ENCODE measurements around the gene CACTIN. TPM values are rescaled to one million over a fixed set of nuclear protein-coding genes. Genes with fewer than 3 reads are reported as not detected.

The CACTIN gene
- polyA plus RNA-seq, 1 experiment, result 9.3 TPM

DNA sequence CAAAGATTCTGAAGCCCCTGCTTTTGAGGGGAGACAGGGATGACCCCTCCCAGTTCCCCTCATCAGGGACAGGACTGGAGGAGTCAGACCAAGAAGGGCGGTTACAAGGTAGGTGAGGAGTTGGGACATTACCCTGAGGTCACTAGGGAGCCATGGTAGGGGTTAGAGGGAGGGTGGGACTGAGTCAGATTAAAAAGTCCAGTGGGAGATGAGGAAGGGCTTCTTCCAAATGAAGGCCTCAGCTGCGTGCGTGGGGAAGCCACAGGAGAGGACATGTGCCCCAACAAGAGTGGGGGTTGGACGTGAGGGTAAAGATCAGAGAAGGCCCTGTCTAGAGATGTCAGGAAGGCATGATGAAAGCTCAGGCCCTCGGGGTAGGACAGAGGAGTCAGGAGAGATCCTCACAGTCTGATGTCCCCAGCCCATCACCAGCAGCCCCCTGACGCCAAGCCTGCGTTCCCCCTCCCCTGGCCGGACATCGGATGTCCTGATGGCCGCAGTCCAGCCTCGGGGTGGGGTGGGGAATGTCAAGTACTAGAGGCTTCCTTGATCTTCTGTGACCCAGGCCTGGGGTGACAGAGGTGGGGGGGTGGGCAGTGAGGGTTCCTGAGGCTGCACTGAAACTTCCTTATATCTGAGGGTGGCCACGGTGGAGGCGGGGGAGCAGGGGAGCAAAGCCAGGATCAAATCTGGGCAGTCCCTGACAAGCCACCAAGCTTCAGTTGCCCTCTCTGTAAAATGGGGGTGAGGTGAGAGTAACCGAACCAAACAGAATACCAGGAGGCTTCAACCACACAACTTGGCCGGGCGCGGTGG, 62.7 kb downstream of the CACTIN start:
- H3K9me3 ChIP-seq (ENCODE audit: control insufficient read depth, insufficient read depth, low read length), result no peaks in the 10 kb centered on the region
- POLR2A ChIA-PET, result no interaction called here
- H3K27ac ChIP-seq (ENCODE audit: low read depth, low read length), result no peak overlapping the region
- H3K27me3 ChIP-seq (ENCODE audit: control insufficient read depth, insufficient read depth, low read length), result no peaks in the 10 kb centered on the region
- no peak overlapping the region for H3K4me3 ChIP-seq (ENCODE audit: low read depth, low read length)
- TF ChIP-seq, protein P1, sequence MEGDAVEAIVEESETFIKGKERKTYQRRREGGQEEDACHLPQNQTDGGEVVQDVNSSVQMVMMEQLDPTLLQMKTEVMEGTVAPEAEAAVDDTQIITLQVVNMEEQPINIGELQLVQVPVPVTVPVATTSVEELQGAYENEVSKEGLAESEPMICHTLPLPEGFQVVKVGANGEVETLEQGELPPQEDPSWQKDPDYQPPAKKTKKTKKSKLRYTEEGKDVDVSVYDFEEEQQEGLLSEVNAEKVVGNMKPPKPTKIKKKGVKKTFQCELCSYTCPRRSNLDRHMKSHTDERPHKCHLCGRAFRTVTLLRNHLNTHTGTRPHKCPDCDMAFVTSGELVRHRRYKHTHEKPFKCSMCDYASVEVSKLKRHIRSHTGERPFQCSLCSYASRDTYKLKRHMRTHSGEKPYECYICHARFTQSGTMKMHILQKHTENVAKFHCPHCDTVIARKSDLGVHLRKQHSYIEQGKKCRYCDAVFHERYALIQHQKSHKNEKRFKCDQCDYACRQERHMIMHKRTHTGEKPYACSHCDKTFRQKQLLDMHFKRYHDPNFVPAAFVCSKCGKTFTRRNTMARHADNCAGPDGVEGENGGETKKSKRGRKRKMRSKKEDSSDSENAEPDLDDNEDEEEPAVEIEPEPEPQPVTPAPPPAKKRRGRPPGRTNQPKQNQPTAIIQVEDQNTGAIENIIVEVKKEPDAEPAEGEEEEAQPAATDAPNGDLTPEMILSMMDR (IDR thresholded peaks at IDR 0.05; ENCODE audit: low read depth, low read length), result no peak
- DNase-seq (ENCODE audit: low read depth, low spot score), result no peak
- CTCF ChIA-PET, result no interaction called here

Small RNA genes within 50 kb of the gene (small RNA-seq; reads per million reads assigned to genes)
- not detected for gene AC005786.1 (ENCODE audit: insufficient read length, low read depth)

Other genes with a start within 250 kb of the CACTIN start
- 0.19 TPM in 1 of 2 replicates, not detected in the other for gene SMIM24, start 146.3 kb downstream of the CACTIN start, polyA plus RNA-seq (2011; rRNA removed)
- not detected in 2 replicates for gene SMIM44, start 143.3 kb downstream of the CACTIN start, polyA plus RNA-seq (2011; rRNA removed)
- 3.4 and 4.2 TPM in 2 replicates for gene DOHH, start 126.1 kb downstream of the CACTIN start, polyA plus RNA-seq (2011; rRNA removed)
- gene FZR1, start 120.5 kb downstream of the CACTIN start, polyA plus RNA-seq (2011; rRNA removed), result 21.2 and 31.3 TPM in 2 replicates
- not detected in 2 replicates for gene TEKTIP1, start 87.6 kb downstream of the CACTIN start, polyA plus RNA-seq (2011; rRNA removed)
- 23.7 and 34.7 TPM in 2 replicates for gene MFSD12, start 69.2 kb downstream of the CACTIN start, polyA plus RNA-seq (2011; rRNA removed)
- gene HMG20B, start 53.8 kb downstream of the CACTIN start, polyA plus RNA-seq (2011; rRNA removed), result 30.5 and 36.8 TPM in 2 replicates
- gene GIPC3, start 41.3 kb downstream of the CACTIN start, polyA plus RNA-seq (2011; rRNA removed), result 0.30 and 0.41 TPM in 2 replicates
- gene TBXA2R, start 19.9 kb downstream of the CACTIN start, polyA plus RNA-seq (2011; rRNA removed), result 0.84 and 0.99 TPM in 2 replicates
- 10.3 and 17.2 TPM in 2 replicates for gene PIP5K1C, start 73.7 kb upstream of the CACTIN start, polyA plus RNA-seq (2011; rRNA removed)
- gene TJP3, start 81.6 kb upstream of the CACTIN start, polyA plus RNA-seq (2011; rRNA removed), result not detected in 2 replicates
- gene APBA3, start 134.9 kb upstream of the CACTIN start, polyA plus RNA-seq (2011; rRNA removed), result 5.4 and 9.9 TPM in 2 replicates
- gene MRPL54, start 135.9 kb upstream of the CACTIN start, polyA plus RNA-seq (2011; rRNA removed), result 31.2 and 36.9 TPM in 2 replicates
- not detected in 2 replicates for gene RAX2, start 145.4 kb upstream of the CACTIN start, polyA plus RNA-seq (2011; rRNA removed)
- not detected in 2 replicates for gene MATK, start 159.6 kb upstream of the CACTIN start, polyA plus RNA-seq (2011; rRNA removed)
- gene ZFR2, start 242.2 kb upstream of the CACTIN start, polyA plus RNA-seq (2011; rRNA removed), result not detected in 2 replicates

Data from AG04450 (cell line).